Measurements from ENCODE around the gene COL4A5. TPM values are rescaled to one million over a fixed set of nuclear protein-coding genes. Genes with fewer than 3 reads are reported as not detected.

Gene COL4A5
- total and polyA plus RNA-seq, 10 donors = 2.1 to 19.6 (median 8.4) TPM

DNA sequence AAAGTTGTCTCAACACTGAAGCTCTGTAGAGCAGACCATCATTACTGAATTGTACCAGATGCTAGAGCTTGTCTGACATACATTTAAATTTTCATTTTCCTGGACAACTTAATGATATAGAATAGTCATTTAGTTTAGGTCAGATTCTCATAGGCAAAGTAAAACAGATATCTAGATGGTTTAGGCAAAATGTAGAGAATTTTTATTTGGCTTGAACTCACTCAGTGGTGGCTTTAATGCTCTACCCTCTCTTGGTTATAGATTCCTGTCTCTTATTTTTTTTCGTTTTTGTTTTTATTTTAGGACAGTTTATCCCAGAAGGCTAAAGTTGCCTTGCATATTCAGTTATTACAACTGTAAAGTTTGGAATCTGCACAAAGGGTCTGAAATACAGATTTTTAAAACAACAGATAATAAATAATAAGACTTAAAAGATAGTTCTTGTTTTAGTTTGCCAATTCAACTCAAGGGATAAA, 300.7 kb downstream of the COL4A5 start:
- TF ChIP-seq POLR2A (IDR thresholded peaks at IDR 0.05) (no peak), POLR2AphosphoS5 (IDR thresholded peaks at IDR 0.05) (no peak)
- TF ChIP-seq, protein P1, sequence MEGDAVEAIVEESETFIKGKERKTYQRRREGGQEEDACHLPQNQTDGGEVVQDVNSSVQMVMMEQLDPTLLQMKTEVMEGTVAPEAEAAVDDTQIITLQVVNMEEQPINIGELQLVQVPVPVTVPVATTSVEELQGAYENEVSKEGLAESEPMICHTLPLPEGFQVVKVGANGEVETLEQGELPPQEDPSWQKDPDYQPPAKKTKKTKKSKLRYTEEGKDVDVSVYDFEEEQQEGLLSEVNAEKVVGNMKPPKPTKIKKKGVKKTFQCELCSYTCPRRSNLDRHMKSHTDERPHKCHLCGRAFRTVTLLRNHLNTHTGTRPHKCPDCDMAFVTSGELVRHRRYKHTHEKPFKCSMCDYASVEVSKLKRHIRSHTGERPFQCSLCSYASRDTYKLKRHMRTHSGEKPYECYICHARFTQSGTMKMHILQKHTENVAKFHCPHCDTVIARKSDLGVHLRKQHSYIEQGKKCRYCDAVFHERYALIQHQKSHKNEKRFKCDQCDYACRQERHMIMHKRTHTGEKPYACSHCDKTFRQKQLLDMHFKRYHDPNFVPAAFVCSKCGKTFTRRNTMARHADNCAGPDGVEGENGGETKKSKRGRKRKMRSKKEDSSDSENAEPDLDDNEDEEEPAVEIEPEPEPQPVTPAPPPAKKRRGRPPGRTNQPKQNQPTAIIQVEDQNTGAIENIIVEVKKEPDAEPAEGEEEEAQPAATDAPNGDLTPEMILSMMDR (IDR thresholded peaks at IDR 0.05 in 8 of 11, conservative IDR thresholded peaks at IDR 0.05 in 3 of 11) = no peak
- Histone ChIP-seq H3K27me3 (replicated peaks in 1 of 7) (peaks cover 2 to 52% (median 26%) of the 10 kb centered on the region in 7 donors), H3K9me3 (peaks cover 0 to 5% (median 0%) of the 10 kb centered on the region in 8 donors), H3K4me1 (peaks cover 0 to 9% (median 0%) of the 10 kb centered on the region in 6 donors), H3K4me3 (no peak overlapping the region), H3K27ac (no peak overlapping the region), H3K36me3 (no peaks in the 10 kb centered on the region)
- WGBS, 5 donors = 33 to 67% (median 44%) methylated on average over 1 of the region's 1 CpG
- intact Hi-C loops (cut with DNase I; ENCODE audit: low total_unique reads) = no loop called here
- DNase-seq = no peak

Small RNAs within 50 kb of the gene (small RNA-seq; reads per million reads assigned to genes)
- 0 reads per million in 4 donors for gene RF00019

Other genes with a start within 250 kb of the COL4A5 start
- 1 to 10 TPM in 4 of 7 donors, under 1 TPM in 3; 0.17 to 4.8 (median 1.1) TPM for gene COL4A6, start 1.4 kb upstream of the COL4A5 start, total RNA-seq
- under 1 TPM; 0.15 to 0.93 (median 0.26) TPM for gene COL4A6, start 1.4 kb upstream of the COL4A5 start, polyA plus RNA-seq